Medulla oblongata (tissue), 1 donor: ENCODE results near the gene CDC42EP3.
A peak's percentile ranks its signal among the peaks of the same experiment; 100 is the strongest.

Source experiments
- DNase-seq: peaks from one replicate; pipeline ENCODE4 v3.0.0-alpha.2; 2015; ENCODE audit errors: extremely low spot score

The CDC42EP3 gene

GRCh38 chr2:37683921-37684780, 12.7 kb upstream of the CDC42EP3 start:
- DNase-seq: no peak

GRCh38 chr2:37683241-37683640, 11.8 kb upstream of the CDC42EP3 start:
- DNase-seq: no peak

DNA sequence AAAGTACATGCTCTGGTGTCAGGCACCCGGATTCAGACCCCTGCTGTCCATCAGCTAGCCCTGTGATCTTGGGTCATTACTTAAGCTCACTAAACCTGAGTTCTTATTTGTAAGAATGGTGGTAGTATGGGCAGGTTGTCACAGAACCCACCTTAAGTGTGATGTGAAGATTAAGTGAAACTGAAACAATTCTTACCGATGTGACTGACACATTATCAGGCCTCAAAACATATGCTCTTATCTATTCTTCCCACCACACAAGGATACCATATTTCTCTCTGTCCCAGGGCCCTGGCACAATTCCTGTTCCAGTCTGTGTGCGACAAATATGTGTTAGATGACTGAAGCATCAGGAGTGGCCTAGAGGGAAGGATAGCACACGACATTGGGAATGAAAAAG, 11.0 kb upstream of the CDC42EP3 start:
- DNase-seq: no peak

DNA sequence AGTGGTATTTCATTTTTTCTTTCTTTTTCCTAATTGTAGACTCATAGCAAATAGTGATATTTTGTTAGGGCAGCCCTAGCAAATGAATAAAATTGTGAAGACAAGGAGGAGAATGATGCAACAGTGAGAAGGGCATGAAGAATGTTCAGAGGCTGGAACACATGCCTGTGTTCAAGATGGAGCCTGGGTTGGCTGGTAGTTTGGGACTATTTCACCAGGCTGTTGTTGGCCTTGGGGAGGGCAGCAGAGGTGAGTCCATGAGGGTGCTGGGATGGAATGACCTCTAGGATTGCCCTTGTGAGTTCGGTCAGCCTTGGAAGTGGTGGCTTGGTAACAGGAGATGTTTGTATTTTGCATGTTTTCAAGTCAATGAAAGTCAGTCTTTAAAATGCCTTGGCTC, 10.1 kb upstream of the CDC42EP3 start:
- no peak for DNase-seq

DNA sequence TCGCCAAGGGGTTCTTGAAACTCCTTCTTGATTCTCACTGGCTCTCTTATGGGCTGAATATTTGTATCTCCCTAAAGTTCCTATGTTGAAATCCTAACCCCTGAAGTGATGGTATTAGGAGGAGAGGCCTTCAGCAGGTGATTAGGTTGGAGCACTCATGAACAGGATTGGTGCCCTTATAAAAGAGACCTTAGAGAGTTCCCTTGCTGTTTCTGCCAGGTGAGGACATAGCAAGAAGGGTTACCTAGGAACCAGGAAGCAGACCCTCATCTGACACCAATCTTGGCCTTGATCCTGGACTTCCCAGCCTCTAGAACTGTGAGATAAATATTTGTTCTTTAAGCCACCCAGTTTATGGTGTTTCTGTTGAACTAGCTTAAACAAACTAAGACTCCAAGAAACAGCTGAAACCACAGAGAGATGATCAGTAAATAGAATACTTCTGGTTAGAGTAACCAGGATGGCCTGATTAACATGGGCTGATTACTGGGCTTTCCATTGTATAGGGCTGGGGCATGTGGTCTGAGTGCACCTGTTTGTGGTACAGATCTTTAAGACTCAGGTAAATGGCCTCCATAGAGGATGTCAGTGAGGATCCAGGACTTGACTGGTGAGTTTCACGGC, 7.7 kb upstream of the CDC42EP3 start:
- no peak for DNase-seq

DNA sequence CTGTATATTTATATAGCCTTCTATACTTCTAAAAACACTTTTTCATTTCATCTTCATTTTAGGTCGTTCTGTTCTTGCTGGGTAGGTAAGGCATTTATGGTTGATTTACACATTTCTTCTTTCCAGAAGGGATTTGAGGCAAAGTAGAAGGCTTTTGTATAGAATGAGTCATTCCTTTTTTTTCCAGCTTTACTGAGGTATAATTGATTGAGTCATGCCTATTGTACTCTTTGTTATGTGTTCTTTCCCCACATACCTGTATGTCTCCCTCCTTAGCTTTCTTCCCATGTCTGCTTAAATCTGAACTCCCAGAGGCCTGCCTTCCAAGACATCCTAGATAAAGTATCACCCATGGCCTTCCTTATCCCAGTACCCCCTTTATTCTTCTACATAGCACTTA, 4.8 kb upstream of the CDC42EP3 start:
- DNase-seq: no peak

DNA sequence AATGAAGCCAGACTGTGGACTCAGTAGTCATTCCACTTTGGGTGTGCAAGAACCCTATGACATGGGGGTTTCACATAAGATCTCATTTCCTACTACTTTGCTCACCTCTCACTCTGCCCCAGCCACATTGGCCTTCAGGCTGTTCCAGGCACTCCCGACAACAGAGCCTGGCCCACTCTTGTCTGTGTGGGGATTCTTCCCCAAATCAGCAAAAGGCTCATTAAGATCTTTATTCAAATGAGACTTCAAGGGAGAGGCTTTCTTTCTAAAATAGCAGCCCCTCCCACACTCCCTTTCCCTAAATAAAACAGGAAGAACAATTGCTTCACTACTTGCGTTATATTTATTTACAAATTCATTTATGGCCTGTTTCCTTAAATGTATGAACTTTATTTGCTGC, 3.5 kb upstream of the CDC42EP3 start:
- no peak for DNase-seq

DNA sequence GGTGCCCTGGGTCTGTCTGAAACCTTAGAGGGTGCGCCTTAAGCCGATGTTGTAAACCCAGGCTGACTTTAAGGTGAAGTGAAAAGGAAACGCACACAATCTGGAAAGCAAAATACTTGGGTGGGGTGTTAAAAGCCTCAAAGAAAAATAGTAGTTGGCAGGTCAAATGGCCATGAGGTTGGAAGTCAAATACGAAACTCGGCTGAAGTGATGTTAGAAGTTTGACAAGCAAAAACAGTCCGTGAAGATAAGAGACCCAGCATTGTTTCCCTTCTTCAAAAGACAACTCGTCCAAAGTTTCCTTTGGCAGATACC, 1.4 kb upstream of the CDC42EP3 start:
- no peak for DNase-seq

GRCh38 chr2:37672104-37672869, 845 bp upstream of the CDC42EP3 start:
- DNase-seq: peak; percentile 45

- no peak for DNase-seq
Observed at GRCh38 chr2:37671816-37672103, 318 bp upstream of the CDC42EP3 start.

GRCh38 chr2:37670378-37671008, 949 bp downstream of the CDC42EP3 start:
- no peak for DNase-seq

DNA sequence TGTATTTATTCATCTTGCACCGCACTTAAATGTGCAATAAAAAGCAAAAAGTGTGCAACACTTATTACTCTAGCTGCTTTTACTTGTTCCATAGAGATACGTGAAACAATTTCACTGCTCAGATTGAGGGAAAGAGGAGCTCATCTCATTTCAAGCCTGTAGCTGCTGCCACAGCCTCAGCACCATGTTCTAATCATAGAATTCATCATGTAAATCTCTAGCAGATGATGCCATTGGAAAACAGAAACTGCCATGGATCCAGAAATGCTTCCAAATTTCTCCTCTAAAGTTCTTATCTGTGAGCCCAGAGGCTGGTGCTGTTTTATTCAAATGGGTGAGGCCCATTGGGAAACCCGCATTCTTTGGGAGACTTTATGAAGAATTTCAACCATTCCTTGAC, 2.0 kb downstream of the CDC42EP3 start:
- DNase-seq: no peak

DNA sequence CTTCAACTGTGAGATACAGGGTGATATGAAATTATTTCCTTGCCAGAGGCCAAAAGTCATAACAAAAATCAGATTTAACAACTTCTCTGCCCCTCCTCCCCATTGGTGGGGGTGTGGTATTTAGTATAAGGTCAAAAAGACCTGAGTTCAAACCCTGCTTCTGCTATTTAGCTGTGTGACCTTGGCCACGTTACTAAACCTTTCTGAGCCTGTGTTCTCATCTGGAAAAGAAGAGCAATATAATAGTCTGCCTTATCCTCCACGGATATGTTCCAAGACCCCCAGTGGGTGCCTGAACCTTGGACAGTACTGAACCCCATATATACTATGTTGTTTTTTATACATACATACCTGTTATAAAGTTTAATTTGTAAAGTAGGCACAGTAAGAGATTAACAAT, 3.7 kb downstream of the CDC42EP3 start:
- no peak for DNase-seq

DNA sequence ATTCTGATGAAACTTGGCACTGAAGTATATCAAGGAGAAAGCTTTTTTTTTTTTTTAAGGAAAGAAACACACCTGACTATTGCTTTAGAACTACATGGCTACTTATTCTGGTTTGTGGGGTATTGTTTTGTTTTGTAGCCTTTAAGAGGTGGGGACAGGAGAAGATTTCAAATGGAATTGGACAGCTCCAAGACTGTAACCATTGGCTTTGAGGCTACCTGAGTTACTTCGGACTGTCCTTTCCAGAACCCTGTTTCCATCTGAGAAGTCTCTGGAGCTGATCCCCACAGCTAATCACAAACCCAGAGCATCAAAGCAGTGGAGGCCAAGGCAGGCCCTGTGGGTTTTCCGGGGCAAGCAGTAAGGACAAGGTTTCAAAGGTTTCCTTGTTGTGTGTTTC, 4.7 kb downstream of the CDC42EP3 start:
- DNase-seq: no peak

- DNase-seq: no peak
Observed at GRCh38 chr2:37665604-37666362, 5.7 kb downstream of the CDC42EP3 start.

GRCh38 chr2:37665043-37665442, 6.4 kb downstream of the CDC42EP3 start:
- DNase-seq: no peak

GRCh38 chr2:37664231-37664643, 7.2 kb downstream of the CDC42EP3 start:
- peak; percentile 47 for DNase-seq

- DNase-seq: no peak
Observed at GRCh38 chr2:37663390-37663789, 8.1 kb downstream of the CDC42EP3 start.

DNA sequence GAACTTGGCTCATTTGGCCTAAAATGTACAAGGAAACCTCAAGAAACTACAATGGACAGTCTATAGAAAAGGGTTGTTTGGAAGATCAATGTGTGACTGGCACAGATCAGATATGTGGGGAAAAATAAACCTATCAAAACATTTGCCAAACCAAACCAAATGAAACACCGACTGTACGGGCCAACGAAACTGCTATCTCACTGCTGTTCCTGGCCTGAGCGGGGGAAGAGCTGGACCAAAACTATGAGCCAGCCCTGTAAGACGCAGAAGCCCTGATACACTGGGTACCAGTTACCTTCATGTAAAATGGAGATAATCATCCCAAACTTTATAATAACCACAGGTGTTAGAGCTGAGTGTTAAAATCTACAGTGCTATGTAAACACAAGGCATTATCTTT, 11.7 kb downstream of the CDC42EP3 start:
- no peak for DNase-seq

DNA sequence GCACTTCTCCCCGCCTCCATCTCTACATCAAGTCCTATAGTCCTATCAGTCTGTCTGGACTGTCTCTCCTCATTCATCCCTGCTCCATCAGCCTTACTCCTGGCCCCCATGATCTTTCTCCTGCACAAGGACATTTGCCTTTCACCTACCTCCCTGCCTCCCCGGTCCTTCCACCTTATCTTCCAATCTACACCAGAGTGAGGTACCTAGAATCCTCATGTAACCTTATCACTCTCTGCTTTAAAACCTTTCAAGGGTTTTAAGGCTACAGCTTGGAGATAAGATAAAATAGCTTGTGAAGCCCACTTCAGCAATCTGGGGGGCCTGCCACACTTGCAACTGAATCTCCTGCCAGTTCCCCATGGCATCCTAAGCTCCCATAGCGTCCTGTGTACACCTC, 12.8 kb downstream of the CDC42EP3 start:
- DNase-seq: no peak

- no peak for DNase-seq
Observed at GRCh38 chr2:37657471-37657870, 14.0 kb downstream of the CDC42EP3 start.
